ENCODE measurements around the gene AFF3.

- TF ChIP-seq CTCF (IDR thresholded peaks at IDR 0.05), result no peak
- no peak for TF ChIP-seq POLR2A (IDR thresholded peaks at IDR 0.05)
Observed at GRCh38 chr2:100140582-100140981, 1.8 kb downstream of the AFF3 start.

All from lower leg skin (tissue), 3 donors.